Ishikawa (cell line): ENCODE measurements around the gene FBXL22.

ENCODE experiments used
- CEBPB ChIP-seq: IDR thresholded peaks from 2 replicates; pipeline ENCODE4 v1.6.1; 2012
- CREB1 ChIP-seq: IDR thresholded peaks from 2 replicates; pipeline ENCODE4 v1.6.1; 2012; ENCODE audit warnings: low read depth
- EP300 ChIP-seq: IDR thresholded peaks from 2 replicates; pipeline ENCODE4 v1.6.1; 2012; ENCODE audit warnings: borderline replicate concordance
- RAD21 ChIP-seq: IDR thresholded peaks from 2 replicates; pipeline ENCODE4 v1.6.1; 2012; ENCODE audit warnings: low read depth
- TAF1 ChIP-seq: IDR thresholded peaks from 2 replicates; pipeline ENCODE4 v1.6.1; 2012; ENCODE audit warnings: low read depth, mild to moderate bottlenecking
- TF ChIP-seq, protein P1 (sequence below): IDR thresholded peaks from 2 replicates; pipeline ENCODE4 v1.6.1; 2012; ENCODE audit warnings: low read depth, mild to moderate bottlenecking
- TF ChIP-seq, protein P2 (sequence below): IDR thresholded peaks from 2 replicates; pipeline ENCODE4 v1.6.1; 2012

DNA sequence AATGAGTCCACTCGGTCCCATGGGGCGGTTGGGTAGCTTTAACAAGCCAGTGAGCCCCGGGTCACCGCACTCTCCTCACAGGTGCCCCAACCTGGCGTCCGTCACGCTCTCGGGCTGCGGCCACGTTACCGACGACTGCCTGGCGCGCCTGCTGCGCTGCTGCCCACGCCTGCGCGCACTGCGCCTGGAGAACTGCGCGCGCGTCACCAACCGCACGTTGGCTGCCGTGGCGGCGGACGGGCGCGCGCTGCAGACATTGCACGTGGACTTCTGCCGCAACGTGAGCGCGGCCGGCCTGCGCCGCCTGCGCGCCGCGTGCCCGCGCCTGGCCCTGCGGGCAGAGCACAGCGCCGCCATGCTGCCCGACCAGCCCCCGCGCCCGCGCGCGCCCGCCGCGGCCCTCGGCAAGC lies 3.4 kb downstream of the FBXL22 start:
- TF ChIP-seq EP300 = no peak
- TF ChIP-seq RAD21 = no peak
- TF ChIP-seq TAF1 = peak; percentile 76
- TF ChIP-seq, protein P1, sequence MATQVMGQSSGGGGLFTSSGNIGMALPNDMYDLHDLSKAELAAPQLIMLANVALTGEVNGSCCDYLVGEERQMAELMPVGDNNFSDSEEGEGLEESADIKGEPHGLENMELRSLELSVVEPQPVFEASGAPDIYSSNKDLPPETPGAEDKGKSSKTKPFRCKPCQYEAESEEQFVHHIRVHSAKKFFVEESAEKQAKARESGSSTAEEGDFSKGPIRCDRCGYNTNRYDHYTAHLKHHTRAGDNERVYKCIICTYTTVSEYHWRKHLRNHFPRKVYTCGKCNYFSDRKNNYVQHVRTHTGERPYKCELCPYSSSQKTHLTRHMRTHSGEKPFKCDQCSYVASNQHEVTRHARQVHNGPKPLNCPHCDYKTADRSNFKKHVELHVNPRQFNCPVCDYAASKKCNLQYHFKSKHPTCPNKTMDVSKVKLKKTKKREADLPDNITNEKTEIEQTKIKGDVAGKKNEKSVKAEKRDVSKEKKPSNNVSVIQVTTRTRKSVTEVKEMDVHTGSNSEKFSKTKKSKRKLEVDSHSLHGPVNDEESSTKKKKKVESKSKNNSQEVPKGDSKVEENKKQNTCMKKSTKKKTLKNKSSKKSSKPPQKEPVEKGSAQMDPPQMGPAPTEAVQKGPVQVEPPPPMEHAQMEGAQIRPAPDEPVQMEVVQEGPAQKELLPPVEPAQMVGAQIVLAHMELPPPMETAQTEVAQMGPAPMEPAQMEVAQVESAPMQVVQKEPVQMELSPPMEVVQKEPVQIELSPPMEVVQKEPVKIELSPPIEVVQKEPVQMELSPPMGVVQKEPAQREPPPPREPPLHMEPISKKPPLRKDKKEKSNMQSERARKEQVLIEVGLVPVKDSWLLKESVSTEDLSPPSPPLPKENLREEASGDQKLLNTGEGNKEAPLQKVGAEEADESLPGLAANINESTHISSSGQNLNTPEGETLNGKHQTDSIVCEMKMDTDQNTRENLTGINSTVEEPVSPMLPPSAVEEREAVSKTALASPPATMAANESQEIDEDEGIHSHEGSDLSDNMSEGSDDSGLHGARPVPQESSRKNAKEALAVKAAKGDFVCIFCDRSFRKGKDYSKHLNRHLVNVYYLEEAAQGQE = no peak
- no peak for TF ChIP-seq CREB1
- TF ChIP-seq, protein P2, sequence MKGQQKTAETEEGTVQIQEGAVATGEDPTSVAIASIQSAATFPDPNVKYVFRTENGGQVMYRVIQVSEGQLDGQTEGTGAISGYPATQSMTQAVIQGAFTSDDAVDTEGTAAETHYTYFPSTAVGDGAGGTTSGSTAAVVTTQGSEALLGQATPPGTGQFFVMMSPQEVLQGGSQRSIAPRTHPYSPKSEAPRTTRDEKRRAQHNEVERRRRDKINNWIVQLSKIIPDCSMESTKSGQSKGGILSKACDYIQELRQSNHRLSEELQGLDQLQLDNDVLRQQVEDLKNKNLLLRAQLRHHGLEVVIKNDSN = peak; percentile 65
- TF ChIP-seq CEBPB = no peak
